ENCODE measurements around the gene ACAP1. TPM values are rescaled to one million over a fixed set of nuclear protein-coding genes. Genes with fewer than 3 reads are reported as not detected.

ACAP1 gene
- total and polyA plus RNA-seq, 8 donors, result 4.4 to 33.3 (median 10.5) TPM

GRCh38 chr17:7307686-7308624 lies 28.4 kb upstream of the ACAP1 start:
- DNase-seq, result peak; percentile 51 to 82
- Histone ChIP-seq H3K27me3 (no peaks in the 10 kb centered on the region), H3K27ac (peak overlapping the region; percentile 98 to 100 (median 100)), H3K9me3 (no peaks in the 10 kb centered on the region), H3K36me3 (peaks cover 31 to 38% (median 37%) of the 10 kb centered on the region in 4 donors), H3K4me3 (peak overlapping the region; percentile 94 to 99 (median 98)), H3K4me1 (peaks cover 24 to 49% (median 43%) of the 10 kb centered on the region in 4 donors)
- TF ChIP-seq POLR2AphosphoS5 (IDR thresholded peaks at IDR 0.05), result no peak
- TF ChIP-seq EP300 (IDR thresholded peaks at IDR 0.05), result no peak
- TF ChIP-seq POLR2A (IDR thresholded peaks at IDR 0.05), result no peak
- no peak for TF ChIP-seq CTCF (IDR thresholded peaks at IDR 0.05)
- intact Hi-C loops (cut with DNase I; ENCODE audit: low total_unique reads), result no loop called here
- WGBS, 5 donors, result 0 to 1% (median 1%) methylated on average over 45 to 104 of the region's 104 CpGs

GRCh38 chr17:7308625-7309433 lies 27.5 kb upstream of the ACAP1 start:
- H3K9me3 ChIP-seq, result no peaks in the 10 kb centered on the region
- peak; percentile 61 to 80 (median 68) for TF ChIP-seq POLR2AphosphoS5 (IDR thresholded peaks at IDR 0.05)
- peak in 2 of 4 donors; percentile 41 to 52 for TF ChIP-seq POLR2A (IDR thresholded peaks at IDR 0.05)
- peak in 1 of 7 experiments; percentile 16 for TF ChIP-seq CTCF (IDR thresholded peaks at IDR 0.05)
- no peak for TF ChIP-seq EP300 (IDR thresholded peaks at IDR 0.05)
- peak overlapping the region; percentile 94 to 99 (median 98) for H3K4me3 ChIP-seq
- H3K27ac ChIP-seq, result peak overlapping the region; percentile 98 to 100 (median 100)
- H3K36me3 ChIP-seq, result peaks cover 40 to 46% (median 45%) of the 10 kb centered on the region in 4 donors
- H3K4me1 ChIP-seq, result peaks cover 32 to 57% (median 51%) of the 10 kb centered on the region in 4 donors
- H3K27me3 ChIP-seq, result no peaks in the 10 kb centered on the region
- intact Hi-C loops (cut with DNase I; ENCODE audit: low total_unique reads), result no loop called here
- DNase-seq, result peak; percentile 81 to 94
- WGBS, 5 donors, result 0 to 2% (median 0%) methylated on average over 13 to 14 of the region's 14 CpGs

- peak overlapping the region in 2 of 4 donors; percentile 94 to 97 for H3K4me3 ChIP-seq
- intact Hi-C loops (cut with DNase I; ENCODE audit: low total_unique reads), result no loop called here
- no peak for DNase-seq
- TF ChIP-seq POLR2A (IDR thresholded peaks at IDR 0.05) (no peak), CTCF (IDR thresholded peaks at IDR 0.05) (no peak), EP300 (IDR thresholded peaks at IDR 0.05) (no peak), POLR2AphosphoS5 (IDR thresholded peaks at IDR 0.05) (no peak)
- no peaks in the 10 kb centered on the region for H3K9me3 ChIP-seq
- WGBS, 5 donors, result 78 to 86% (median 82%) methylated on average over 12 of the region's 12 CpGs
- H3K36me3 ChIP-seq, result peaks cover 42 to 50% (median 49%) of the 10 kb centered on the region in 4 donors
- H3K27me3 ChIP-seq, result no peaks in the 10 kb centered on the region
- peaks cover 40 to 65% (median 59%) of the 10 kb centered on the region in 4 donors for H3K4me1 ChIP-seq
- H3K27ac ChIP-seq, result peak overlapping the region in 4 of 5 donors; percentile 98 to 100 (median 100)
Measured at GRCh38 chr17:7309628-7310027, 26.7 kb upstream of the ACAP1 start.

Measured in stomach (tissue), 9 donors.